Measurements from ENCODE around the gene ADCY9. TPM values are rescaled to one million over a fixed set of nuclear protein-coding genes. Genes with fewer than 3 reads are reported as not detected.

Gene ADCY9
- total RNA-seq, 1 experiment from 2014 or later, result 4.7 TPM

GRCh38 chr16:3952737-3953131 lies 163.5 kb downstream of the ADCY9 start:
- Histone ChIP-seq H3K4me1 (ENCODE audit: insufficient read depth, low read length) (no peaks in the 10 kb centered on the region), H2BK20ac (ENCODE audit: low read depth, low read length, poor library complexity, severe bottlenecking) (no peak overlapping the region), H2BK15ac (ENCODE audit: low read depth, low read length) (no peak overlapping the region; the same call in 1 of the 2 replicates), H2AK5ac (ENCODE audit: insufficient read length, low read length) (no peak overlapping the region), H3K79me1 (ENCODE audit: insufficient read depth, low read depth, low read length, poor library complexity, severe bottlenecking) (no peaks in the 10 kb centered on the region), H3K23ac (ENCODE audit: insufficient read length, low read depth, low read length) (no peak overlapping the region), H3K27me3 (ENCODE audit: insufficient read depth, low read length) (no peaks in the 10 kb centered on the region), H3K9me3 (ENCODE audit: control insufficient read depth, low read depth, low read length) (no peaks in the 10 kb centered on the region), H3K79me2 (ENCODE audit: insufficient read depth, low read length) (no peaks in the 10 kb centered on the region), H4K91ac (ENCODE audit: insufficient read length, low read depth, low read length) (no peak overlapping the region), H2BK5ac (ENCODE audit: insufficient read length, low read length) (no peak overlapping the region), H3K18ac (ENCODE audit: insufficient read length, low read depth, low read length) (no peak overlapping the region), H3K56ac (ENCODE audit: insufficient read length, low read depth, low read length) (no peak overlapping the region), H4K8ac (replicated peaks; ENCODE audit: insufficient read length, low read depth, low read length) (no peak overlapping the region), H3K23me2 (ENCODE audit: insufficient read length, low read depth, low read length, poor library complexity, severe bottlenecking) (no peaks in the 10 kb centered on the region), H3K4me2 (ENCODE audit: insufficient read depth, insufficient read length, low read length) (no peak overlapping the region), H3K9ac (ENCODE audit: extremely low read depth, insufficient read length, low read length) (no peak overlapping the region), H3T11ph (ENCODE audit: low read length) (no peak overlapping the region), H2BK12ac (ENCODE audit: insufficient read length, low read depth, low read length) (no peak overlapping the region), H2BK120ac (ENCODE audit: low read depth, low read length, poor library complexity, severe bottlenecking) (no peak overlapping the region), H4K20me1 (ENCODE audit: control insufficient read depth, insufficient read depth, insufficient read length) (no peaks in the 10 kb centered on the region), H4K5ac (ENCODE audit: insufficient read length, low read depth, low read length) (no peak overlapping the region), H2AFZ (ENCODE audit: low read length) (no peak overlapping the region), H3K4ac (ENCODE audit: low read depth, low read length) (no peak overlapping the region), H3K14ac (ENCODE audit: insufficient read depth, low read length) (no peak overlapping the region), H3K27ac (ENCODE audit: insufficient read length, low read depth, low read length) (no peak overlapping the region)
- DNase-seq, result peak; percentile 60
- peaks cover 4% of the 10 kb centered on the region for H3K27me3 Mint-ChIP-seq (ENCODE audit: low read depth)
- no peak overlapping the region for H3K4me3 Mint-ChIP-seq
- no peak for TF ChIP-seq CTCF (conservative IDR thresholded peaks at IDR 0.05)
- no peak overlapping the region for H3K27ac Mint-ChIP-seq
- whole genome bisulfite sequencing (ENCODE audit: extremely low coverage, insufficient read length, low lambda C conversion rate), result no CpG with 5 or more reads among the region's 9 CpGs
- no peaks in the 10 kb centered on the region for H3K36me3 Mint-ChIP-seq (ENCODE audit: insufficient read depth in 1 of 3, low read depth in 3 of 3)
- peaks cover 6 to 12% of the 10 kb centered on the region in 2 experiments; a peak in 3 of 4 replicates for H3K4me1 Mint-ChIP-seq
- no peaks in the 10 kb centered on the region for H3K9me3 Mint-ChIP-seq

All from H9 (cell line).